ENCODE measurements around the gene FAR2. TPM values are rescaled to one million over a fixed set of nuclear protein-coding genes. Genes with fewer than 3 reads are reported as not detected.

Gene FAR2
- total and polyA plus RNA-seq, 2 of the 13 experiments (the other 11 are each of a cell fraction or from before 2014, with no cell fraction given) = not detected

- 8% methylated on average over 1 of the region's 1 CpG for WGBS (ENCODE audit: low lambda C conversion rate)
- ATAC-seq (no peak), DNase-seq (ENCODE audit: low spot score) (no peak), FAIRE-seq (no peak)
- H3K27me3 ChIP-seq (ENCODE audit: control insufficient read depth in 1 of 2, insufficient read depth in 2 of 2, low read length in 2 of 2) = no peaks in the 10 kb centered on the region
- no peaks in the 10 kb centered on the region for H3K79me2 ChIP-seq (ENCODE audit: insufficient read depth, low read length)
- H4K20me1 ChIP-seq (ENCODE audit: insufficient read depth, low read length) = no peaks in the 10 kb centered on the region
- no peak for TF ChIP-seq SNAPC4 (CRISPR knock-in tag; IDR thresholded peaks at IDR 0.05)
- TF ChIP-seq EZH2 (conservative IDR thresholded peaks at IDR 0.05; ENCODE audit: low read depth, low read length) = no peak
- no peak for TF ChIP-seq DNMT1 (CRISPR knock-in tag; IDR thresholded peaks at IDR 0.05)
- no peak for TF ChIP-seq KDM4B (CRISPR knock-in tag; IDR thresholded peaks at IDR 0.05)
- no peak for TF ChIP-seq SMARCE1 (IDR thresholded peaks at IDR 0.05; ENCODE audit: borderline replicate concordance)
- H3K4me1 ChIP-seq (ENCODE audit: insufficient read depth, low read length) = no peaks in the 10 kb centered on the region
- in situ Hi-C loops (cut with HindIII; ENCODE audit: extremely low pct_ligation_motif_present, low pct_unique_long_range_greater_than_20kb) (no loop called here), intact Hi-C loops (cut with micrococcal nuclease; ENCODE audit: unreplicated experiment) (no loop called here)
- H3K36me3 ChIP-seq (replicated peaks in 1 of 2; ENCODE audit: control insufficient read depth in 1 of 2, insufficient read depth in 2 of 2, low read length in 2 of 2) = no peaks in the 10 kb centered on the region
- ChIA-PET POLR2A (no interaction called here), CTCF (ENCODE audit: low intra/inter-chr PET ratio, low total read pairs) (no interaction called here)
- H3K9ac ChIP-seq (ENCODE audit: insufficient read depth, low read depth, low read length) = no peak overlapping the region
- H2AFZ ChIP-seq (ENCODE audit: low read length) = no peak overlapping the region
- no peak overlapping the region for H3K4me3 ChIP-seq (replicated peaks in 1 of 3; ENCODE audit: insufficient read depth in 1 of 3, low read depth in 2 of 3, low read length in 3 of 3)
- no peaks in the 10 kb centered on the region for H3K9me3 ChIP-seq (ENCODE audit: low read length)
- H3K27ac ChIP-seq (ENCODE audit: extremely low read length, insufficient read depth, low read length) = no peak overlapping the region
- no TSS peak for BruUV-seq (replicated peaks)
- H3K4me2 ChIP-seq (ENCODE audit: low read depth, low read length) = no peak overlapping the region
These were observed 49.8 kb downstream of the FAR2 start for GRCh38 chr12:29198901-29199300.
